GM18867 (cell line): ENCODE results near the gene FCHSD2.
"Not testable (repeated sequence)": the region's sequence is repeated elsewhere in the genome, so short reads cannot be mapped to it uniquely, and the experiment has no call there.

Source experiments
- ATAC-seq: cut with Tn5 transposase; IDR thresholded peaks from one replicate; pipeline ENCODE4 v1.9.1; 2021; ENCODE audit warnings: mild to moderate bottlenecking, moderate library complexity; ENCODE audit not compliant: unreplicated experiment

FCHSD2 gene

DNA sequence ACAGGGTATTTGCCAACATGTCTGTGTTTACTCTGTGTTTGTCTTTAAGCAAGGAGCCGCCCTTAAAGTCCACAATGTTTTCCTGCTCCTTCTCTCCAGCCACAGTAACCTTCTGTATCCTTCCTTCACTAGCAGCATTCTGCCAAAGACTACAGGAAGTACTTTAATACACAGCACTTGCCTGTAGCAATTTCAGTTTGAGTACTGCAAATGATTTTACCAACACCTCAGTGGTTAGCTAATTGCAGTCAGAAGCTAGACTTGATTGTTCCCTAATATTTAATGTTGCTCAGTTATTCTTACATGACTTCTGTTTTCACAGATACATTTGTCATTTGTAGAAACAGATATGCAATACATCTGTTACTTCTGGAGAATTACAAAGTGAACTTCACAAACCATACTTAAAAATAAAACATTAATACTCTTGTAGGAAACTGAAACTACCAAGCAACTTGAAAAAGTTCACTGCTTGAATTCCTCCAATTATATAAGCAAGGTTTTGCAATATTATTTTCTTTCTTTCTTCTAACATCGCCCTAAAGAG lies 69.1 kb downstream of the FCHSD2 start:
- ATAC-seq = peak; percentile 68

DNA sequence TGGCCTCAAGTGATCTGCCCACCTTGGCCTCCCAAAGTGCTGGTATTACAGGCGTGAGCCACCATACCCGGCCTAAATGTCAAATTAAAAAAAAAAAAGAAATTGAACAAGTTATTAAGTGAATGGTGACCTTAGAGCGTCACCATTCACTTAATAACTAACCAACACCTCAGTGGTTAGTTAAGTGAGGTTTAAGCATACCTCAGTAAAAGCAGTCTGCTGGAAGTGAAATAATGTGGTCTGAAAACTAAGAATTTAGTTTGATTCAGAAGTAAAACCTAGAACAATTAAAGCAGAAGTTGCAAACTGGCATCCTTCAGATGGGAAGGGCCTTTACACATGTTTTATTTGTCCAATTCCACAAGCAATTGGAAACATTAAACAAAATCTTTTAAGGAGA lies 71.5 kb downstream of the FCHSD2 start:
- no peak for ATAC-seq

DNA sequence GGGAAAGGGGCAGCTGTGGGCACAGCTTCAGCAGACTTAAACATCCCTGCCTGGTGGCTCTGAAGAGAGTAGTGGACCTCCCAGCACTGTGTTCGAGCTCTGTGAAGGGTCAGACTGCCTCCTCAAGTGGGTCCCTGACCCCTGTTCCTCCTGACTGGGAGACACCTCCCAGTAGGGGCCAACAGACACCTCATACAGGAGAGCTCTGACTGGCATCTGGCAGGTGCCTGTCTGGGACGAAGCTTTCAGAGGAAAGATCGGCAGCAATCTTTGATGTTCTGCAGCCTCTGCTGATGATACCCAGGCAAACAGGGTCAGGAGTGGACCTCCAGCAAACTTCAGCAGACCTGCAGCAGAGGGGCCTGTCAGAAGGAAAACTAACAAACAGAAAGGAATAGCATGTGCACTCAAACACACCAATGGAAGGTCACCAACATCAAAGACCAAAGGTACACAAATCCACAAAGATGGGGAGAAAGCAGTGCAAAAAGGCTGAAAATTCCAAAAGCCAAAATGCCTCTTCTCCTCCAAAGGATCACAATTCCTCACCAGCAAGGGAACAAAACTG lies 80.2 kb downstream of the FCHSD2 start:
- not testable (repeated sequence) for ATAC-seq

DNA sequence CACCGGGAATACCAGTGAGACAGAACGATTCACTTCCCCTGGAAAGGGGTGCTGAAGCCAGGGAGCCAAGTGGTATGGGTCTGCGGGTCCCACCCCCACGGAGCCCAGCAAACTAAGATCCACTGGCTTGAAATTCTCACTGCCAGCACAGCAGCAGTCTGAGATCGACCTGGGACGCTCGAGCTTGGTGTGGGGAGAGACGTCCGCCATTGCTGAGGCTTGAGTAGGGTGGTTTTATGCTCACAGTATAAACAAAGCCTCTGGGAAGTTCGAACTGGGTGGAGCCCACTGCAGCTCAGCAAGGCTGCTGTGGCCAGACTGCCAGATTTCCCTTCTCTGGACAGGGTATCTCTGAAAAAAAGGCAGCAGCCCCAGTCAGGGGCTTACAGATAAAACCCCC lies 80.7 kb downstream of the FCHSD2 start:
- not testable (repeated sequence) for ATAC-seq

DNA sequence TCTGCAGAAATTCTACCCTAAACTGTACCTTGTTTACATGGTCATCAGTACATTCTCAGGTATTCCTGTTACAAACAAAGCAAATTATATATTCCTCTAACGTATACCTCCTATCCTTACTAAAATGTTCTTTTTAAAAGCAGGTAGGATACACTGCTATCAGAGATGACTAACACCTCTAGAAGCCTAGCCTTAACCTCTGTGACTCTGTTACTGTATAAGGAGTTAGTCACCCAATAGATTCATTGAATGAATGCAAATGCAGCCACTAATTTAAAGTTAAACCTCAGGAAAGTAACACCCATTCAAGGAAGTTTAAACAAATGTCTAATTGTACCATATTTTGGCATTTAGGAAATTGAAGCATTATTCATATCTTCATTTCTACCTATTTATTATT lies 82.2 kb downstream of the FCHSD2 start:
- no peak for ATAC-seq

DNA sequence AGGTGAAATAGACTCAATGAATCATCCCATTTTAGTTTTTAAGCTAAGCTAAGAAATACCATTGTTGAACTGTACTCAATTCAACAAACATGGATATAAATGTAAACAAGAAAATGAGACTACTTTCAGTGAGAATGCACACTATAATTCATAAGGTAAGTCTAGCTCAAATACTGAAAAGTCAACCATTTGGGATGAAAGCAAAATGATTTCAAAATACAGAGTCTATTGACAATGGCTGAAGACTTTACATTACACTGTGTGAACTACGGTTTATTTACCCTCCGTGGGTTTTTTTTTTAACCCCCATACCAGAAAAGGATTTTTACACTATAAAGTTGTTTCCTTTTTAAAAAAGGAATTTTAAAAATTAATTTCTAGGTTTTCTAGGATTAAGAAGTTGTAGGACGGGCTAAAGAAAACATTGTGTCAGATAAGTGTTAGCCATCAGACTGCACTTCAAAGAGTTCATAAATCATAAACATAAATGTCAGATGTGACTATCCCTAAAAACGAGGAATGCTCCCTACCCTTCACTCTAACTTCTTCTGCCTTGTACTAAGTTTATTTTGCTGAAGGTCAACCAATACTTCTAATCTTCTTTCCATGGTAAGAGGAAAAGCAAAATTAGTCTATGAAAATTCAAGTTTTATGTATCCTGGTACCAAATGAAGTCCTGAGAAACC lies 83.0 kb downstream of the FCHSD2 start:
- no peak for ATAC-seq

DNA sequence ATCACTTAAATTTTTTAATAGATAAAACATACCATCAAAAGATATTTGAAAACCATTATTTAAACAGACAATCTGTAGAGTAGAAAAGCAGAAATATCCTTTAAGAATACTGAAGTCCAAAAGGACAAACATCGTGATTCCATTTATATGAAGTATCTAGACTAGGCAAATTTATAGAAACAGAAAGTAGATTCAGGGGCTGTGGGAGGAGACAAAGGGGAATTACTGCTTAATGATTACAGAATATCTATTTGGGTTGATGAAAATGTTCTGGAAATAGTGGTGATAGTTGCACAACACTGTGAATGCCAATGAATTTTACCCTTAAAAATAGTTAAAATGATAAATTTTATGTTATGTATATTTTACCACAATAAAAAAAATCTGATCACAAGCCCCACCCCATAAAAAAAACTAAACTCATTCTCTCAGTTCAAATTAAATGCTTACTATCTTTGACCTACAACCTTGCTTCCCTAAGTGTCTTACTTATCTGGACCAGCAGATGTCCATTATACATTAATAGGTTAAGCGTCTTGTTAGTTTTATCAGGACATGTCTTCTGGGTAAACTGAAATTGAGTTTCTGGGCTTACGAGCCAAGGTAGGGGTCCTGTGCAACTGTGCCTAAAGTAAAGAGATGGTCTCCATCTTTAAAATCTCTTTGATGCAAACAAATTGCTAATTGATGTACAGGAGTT lies 86.3 kb downstream of the FCHSD2 start:
- no peak for ATAC-seq

DNA sequence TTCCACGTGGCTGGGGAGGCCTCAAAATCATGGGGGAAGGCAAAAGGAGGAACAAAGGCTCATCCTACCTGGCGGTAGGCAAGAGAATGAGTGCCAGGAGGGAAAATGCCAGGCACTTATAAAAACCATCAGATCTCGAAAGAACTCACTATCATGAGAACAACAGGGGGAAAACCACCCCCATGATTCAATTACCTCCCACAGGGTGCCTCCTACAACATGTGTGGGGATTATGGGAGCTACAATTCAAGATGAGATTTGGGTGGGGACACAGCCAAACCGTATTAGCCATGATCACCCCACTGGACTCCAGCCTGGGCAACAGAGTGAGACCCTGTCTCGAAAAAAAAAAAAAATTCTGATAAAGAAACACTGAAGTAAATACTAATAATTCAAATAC lies 87.1 kb downstream of the FCHSD2 start:
- ATAC-seq = no peak

DNA sequence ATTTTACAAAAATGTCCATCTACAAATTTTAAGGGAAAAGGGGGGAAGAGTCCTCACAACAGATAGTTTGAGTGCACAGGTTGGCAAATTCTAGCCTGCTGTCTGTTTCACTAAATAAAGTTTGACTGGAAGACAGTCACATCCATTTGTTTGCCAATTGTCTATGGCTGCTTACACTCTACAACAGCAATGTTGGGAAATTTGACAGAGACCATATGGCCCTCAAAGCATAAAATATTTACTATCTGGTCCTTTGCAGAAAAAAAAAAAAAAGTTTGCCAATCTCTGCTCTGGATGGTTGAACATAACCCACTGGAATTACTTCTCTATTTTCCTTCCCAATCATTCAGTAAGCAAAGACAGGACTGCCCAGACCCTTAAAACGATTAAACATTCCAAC lies 88.2 kb downstream of the FCHSD2 start:
- ATAC-seq = no peak

DNA sequence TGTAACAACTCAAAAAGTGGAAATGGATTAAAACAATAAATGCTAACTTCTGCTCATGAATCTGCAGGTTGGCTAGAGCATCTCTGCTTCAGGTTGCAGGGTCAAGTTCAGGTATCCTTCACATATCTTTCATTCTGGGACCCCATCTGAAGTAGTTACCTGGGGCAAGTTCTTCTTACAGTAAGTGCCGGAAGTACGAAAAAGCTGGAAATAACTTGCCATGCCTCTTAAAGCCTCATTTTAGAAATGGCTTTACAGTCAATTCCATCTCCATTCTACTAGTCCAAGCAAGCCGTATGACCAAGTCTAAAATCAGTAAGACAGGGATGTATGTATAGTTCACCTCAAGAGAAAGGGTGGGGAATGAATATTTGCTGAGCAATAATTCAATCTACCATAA lies 93.7 kb downstream of the FCHSD2 start:
- peak; percentile 16 for ATAC-seq

DNA sequence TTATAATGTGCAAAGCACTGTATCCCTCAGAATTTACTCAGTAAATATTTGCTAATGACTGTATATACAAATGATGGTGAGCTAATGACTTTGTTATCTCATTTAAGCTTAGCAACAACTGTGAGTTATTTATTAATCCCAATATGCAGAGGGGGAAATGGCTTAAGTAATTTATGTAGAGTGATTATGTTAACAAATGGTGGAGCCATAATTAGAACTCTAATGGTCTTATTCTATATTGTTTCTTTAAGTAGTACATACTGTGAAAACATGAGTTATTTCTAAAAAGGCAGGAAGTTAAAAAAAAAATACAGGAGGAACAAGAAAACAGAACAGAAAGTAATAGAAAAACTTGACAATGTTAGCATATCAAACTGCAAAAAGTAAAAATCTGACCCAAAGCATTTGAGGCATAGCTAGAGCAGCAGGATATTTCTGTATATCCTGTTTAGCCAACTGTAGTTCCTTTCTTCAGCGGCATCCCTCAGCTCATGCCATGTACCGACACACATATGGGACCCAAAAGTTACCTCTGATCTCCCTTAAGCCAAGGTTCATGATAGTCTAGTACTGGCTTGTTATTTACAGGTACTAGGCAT lies 94.2 kb downstream of the FCHSD2 start:
- peak; percentile 72 for ATAC-seq

DNA sequence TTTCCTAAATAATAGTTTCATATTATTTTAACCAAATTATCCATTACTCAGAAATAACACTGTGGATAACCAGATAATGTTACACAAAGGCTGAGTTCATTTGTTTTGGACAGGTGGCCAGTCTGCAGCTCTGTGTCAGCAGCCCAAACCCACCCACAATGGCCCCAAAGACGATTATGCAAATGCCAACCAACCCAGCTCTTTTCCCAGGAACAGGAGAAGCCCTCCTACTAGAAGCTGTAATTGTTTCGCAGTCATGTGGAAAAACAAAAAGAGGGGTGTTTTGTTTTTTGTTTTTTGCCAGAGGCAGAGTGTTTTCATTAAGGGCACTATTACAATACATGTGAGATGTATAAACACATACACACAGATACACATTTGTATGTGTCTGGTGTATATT lies 102.1 kb downstream of the FCHSD2 start:
- no peak for ATAC-seq

DNA sequence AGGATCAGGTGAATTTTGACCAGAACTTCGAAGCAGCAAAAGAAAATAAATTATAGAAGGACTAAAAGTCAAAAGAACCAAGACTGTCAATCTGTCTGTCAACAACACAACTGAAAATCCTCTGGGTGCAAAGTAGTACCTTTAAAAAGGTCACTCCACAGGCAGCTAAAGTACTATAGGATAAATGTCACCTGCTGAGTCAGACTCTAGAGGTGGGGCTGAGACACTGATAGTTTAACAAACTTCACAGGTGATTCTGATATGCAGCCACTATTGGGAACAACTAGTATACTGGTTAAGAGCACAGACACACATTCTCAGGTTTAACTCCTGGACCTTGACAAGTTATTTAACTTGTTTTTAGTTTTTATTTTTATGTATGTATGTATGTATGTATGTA lies 107.3 kb downstream of the FCHSD2 start:
- ATAC-seq = no peak

DNA sequence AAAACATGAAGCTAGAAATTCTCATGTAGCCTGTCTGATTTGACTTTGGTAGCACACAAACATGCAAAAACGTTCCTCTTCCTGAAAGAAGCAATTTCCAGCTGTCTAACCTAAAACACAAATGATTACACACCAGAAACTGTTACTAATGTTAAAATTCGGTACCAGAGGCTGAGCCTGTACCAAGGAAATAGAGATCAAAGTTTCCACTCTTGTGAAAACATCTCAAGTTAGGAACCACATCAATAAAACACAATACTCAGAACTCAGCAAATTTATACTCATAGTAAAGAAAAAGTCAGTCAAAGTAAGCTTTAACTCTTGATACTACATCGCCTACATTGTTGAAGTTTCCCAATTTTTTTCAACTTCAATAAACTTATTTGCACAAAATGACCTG lies 107.8 kb downstream of the FCHSD2 start:
- no peak for ATAC-seq

DNA sequence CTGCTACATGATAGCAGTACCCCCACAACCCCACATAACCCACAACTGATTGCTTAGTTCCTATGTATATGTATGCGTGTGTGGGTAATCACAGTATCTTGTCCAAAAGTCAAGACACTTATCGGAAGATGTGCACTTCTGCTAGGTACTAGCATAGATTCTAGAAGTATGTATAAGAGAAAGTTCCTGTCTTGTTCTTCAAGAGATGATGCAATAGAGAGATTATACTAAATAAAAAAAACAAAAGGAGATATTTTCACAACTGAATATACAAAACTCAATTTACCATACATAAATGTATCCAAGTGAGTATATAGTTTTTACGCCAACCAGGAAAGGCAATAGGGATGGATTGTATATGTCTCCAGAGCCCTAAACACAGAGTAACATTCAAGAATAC lies 112.0 kb downstream of the FCHSD2 start:
- ATAC-seq = no peak

DNA sequence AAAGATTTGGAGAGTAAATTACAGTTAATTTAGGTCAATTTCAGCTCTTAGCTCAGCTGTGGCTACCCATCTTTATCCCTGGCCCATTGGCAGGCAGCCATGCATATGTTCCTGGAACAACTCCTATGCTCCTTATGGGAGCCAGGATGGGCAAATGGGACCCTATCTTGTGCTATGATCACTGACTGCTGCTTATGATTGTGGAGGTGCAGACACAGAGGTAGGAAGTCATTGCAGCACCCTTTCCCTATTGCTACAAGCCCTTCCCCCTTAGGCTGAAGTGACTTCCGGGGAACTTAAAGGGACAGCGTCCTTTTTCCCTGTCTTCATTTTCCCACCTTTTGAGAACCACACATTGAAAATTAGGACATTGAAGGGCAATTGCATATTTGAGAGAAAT lies 112.7 kb downstream of the FCHSD2 start:
- ATAC-seq = no peak

DNA sequence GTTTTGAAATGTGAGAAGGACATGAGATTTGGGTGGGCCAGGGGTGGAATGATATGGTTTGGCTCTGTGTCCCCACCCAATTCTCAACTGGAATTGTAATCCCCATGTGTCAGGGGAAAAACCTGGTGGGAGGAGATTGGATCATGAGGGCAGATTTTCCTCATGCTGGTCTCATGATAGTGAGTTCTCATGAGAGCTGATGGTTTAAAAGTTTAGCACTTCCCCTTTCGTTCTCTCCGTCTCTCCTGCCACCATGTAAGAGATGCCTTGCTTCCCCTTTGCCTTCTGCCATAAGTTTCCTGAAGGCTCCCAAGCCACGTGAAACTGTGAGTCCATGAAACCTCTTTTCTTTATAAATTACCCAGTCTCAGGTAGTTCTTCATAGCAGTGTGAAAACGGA lies 113.5 kb downstream of the FCHSD2 start:
- no peak for ATAC-seq

DNA sequence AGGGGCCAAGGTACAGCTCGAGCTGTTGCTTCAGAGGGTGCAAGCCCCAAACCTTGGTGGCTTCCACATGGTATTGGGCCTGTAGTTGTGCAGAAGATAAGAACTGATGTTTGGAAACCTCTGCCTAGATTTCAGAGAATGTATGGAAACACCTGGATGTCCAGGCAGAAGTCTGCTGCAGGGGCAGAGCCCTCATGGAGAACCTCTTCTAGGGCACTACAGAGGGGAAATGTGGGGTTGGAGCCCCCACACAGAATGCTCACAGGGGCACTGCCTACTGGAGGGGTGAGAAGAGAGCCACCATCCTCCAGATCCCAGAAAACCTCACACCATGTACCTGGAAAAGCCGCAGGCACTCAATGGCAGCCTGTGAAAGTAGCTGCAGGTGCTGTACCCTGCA lies 114.3 kb downstream of the FCHSD2 start:
- ATAC-seq = not testable (repeated sequence)

DNA sequence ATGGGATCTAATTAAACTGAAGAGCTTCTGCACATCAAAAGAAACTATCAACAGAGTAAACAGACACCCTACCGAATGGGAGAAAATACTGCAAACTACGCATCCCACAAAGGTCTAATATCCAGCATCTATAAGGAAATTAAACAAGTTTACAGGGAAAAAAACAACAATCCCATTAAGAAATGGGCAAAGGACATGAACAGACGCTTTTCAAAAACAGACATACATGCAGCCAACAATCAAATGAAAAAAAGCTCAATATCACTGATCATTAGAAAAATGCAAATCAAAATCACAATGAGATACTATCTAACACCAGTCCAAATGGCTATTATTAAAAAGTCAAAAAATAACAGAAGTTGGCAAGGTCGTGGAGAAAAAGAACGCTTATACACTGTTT lies 117.5 kb downstream of the FCHSD2 start:
- ATAC-seq = no peak

DNA sequence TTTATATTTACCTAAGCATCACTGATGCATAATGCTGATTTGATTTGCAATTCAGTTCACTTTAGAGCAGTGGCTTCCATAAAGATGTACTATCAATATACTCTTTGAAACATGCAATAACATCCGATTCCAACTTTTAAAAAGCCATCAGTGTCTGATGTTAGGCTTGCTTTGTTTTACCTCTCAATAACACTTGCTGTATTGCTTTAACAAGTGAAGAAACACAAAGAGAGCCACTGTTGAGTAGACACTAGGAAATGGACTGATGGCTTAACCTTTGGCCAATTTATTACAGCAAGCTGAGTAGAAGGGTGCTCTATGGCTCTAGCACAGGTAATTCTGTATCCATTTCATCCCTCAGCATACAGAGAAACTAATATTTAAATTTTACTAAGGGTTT lies 122.1 kb downstream of the FCHSD2 start:
- ATAC-seq = no peak

DNA sequence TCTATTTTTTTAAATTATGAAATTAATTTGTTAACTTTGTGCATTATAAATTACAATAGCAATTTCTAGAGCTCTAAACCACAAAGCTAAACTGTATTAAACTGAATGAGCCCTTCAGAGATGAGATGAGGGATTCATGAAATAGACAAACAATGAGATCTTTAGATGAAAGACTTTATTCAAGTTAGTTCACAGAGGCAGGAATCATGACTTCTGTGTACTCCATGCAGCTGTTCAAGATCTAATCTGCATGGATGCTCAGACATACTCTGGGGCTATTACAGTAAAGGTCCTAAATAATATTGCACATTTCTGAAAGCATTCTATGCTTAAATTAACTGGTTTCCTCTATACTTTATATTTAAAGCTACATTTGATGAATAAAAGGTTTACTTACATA lies 122.7 kb downstream of the FCHSD2 start:
- no peak for ATAC-seq

DNA sequence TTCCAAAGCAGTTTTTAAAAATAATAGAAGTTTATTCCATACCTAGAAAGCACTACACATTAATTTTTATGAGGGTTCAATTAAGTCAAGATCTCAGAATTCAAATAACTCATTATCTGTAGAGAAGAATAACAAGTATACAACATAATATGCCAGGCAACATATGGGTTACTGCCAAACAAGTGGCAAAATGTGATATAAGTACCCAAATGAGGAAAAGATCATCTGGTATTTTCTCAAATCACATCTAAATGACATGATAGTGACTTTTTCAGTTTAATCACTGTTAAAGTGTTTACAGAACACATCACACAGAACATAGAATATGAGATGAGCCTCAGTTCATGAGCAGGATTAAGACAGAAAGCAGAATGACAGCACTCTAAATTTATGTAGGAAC lies 123.3 kb downstream of the FCHSD2 start:
- no peak for ATAC-seq
